SK-N-SH (cell line): ENCODE data around the gene THSD7B. TPM values are rescaled to one million over a fixed set of nuclear protein-coding genes. Genes with fewer than 3 reads are reported as not detected.

ENCODE experiments used
- CTCF ChIA-PET: fragments of 300-600, 350-600 bp; formaldehyde crosslinking; extraction: SDS; loops from one replicate; lab custom pipeline; 2021; lab: Yijun Ruan, JAX
- POLR2A ChIA-PET: fragments of 350-600 bp; sonication (Branson Sonifier 250); formaldehyde crosslinking; extraction: SDS; loops from one replicate; lab custom pipeline; 2020; ENCODE audit warnings: antibody characterized with exemption, inconsistent platforms; lab: Yijun Ruan, JAX
- DNase-seq: peaks from one replicate; pipeline ENCODE4 v3.0.0; 2012
- H2AFZ ChIP-seq: fragments of 200-600 bp; sonication (generic); 2 replicates; pipeline ENCODE4 v1.8.1; 2016; ENCODE audit warnings: antibody characterized with exemption, mild to moderate bottlenecking, low read depth
- H3F3A ChIP-seq: fragments of 200-600 bp; sonication (generic); replicated peaks from 2 replicates; pipeline ENCODE3; 2016; ENCODE audit warnings: antibody characterized with exemption, mild to moderate bottlenecking; ENCODE audit not compliant: insufficient read depth
- H3K27ac ChIP-seq, 2 experiments: fragments of 200-500 bp in 1 of 2; fragments of 200-600 bp in 1 of 2; sonication (Bioruptor generic) in 1 of 2; sonication (generic), shearing (Covaris generic) in 1 of 2; 2 replicates each; pipeline versions ENCODE4 v1.5.1 to v1.6.1; 2014 to 2016; ENCODE audit warnings: low read depth in 2 of 2, inconsistent platforms in 1 of 2, low read length in 1 of 2, mild to moderate bottlenecking in 1 of 2, mixed read lengths in 1 of 2
- H3K27me3 ChIP-seq: fragments of 200-600 bp; sonication (generic), shearing (Covaris generic); 2 replicates; pipeline ENCODE4 v1.6.1; 2016; ENCODE audit warnings: mixed run types; ENCODE audit not compliant: insufficient read depth
- H3K36me3 ChIP-seq, 2 experiments: fragments of 200-500 bp in 1 of 2; fragments of 200-600 bp in 1 of 2; sonication (Bioruptor generic) in 1 of 2; sonication (generic) in 1 of 2; replicated peaks in 1 of 2; 2 replicates each; pipeline versions ENCODE3 to v1.5.1; 2014 to 2016; ENCODE audit warnings: low read length in 1 of 2, mild to moderate bottlenecking in 1 of 2; ENCODE audit not compliant: insufficient read depth in 2 of 2, control insufficient read depth in 1 of 2
- H3K4me1 ChIP-seq, 2 experiments: fragments of 200-500 bp in 1 of 2; fragments of 200-600 bp in 1 of 2; sonication (Bioruptor generic) in 1 of 2; sonication (generic), shearing (Covaris generic) in 1 of 2; 2 replicates each; pipeline versions ENCODE4 v1.5.1 to v1.6.1; 2014 to 2016; ENCODE audit warnings: low read depth in 1 of 2, low read length in 1 of 2, mixed run types in 1 of 2; ENCODE audit not compliant: insufficient read depth in 2 of 2, control insufficient read depth in 1 of 2
- H3K4me2 ChIP-seq: fragments of 200-600 bp; sonication (generic), shearing (Covaris generic); 2 replicates; pipeline ENCODE4 v1.6.1; 2017; ENCODE audit warnings: mixed run types
- H3K4me3 ChIP-seq, 2 experiments: fragments of 200-500 bp in 1 of 2; fragments of 200-600 bp in 1 of 2; sonication (Bioruptor generic) in 1 of 2; sonication (generic), shearing (Covaris generic) in 1 of 2; 2 replicates each; pipeline versions ENCODE4 v1.5.1 to v1.8.1; 2014 to 2016; ENCODE audit warnings: low read depth in 2 of 2, inconsistent platforms in 1 of 2, low read length in 1 of 2, mild to moderate bottlenecking in 1 of 2, mixed read lengths in 1 of 2, moderate library complexity in 1 of 2
- H3K79me2 ChIP-seq: fragments of 200-600 bp; sonication (generic); 2 replicates; pipeline ENCODE4 v1.8.1; 2017; ENCODE audit warnings: mild to moderate bottlenecking; ENCODE audit not compliant: insufficient read depth
- H3K9ac ChIP-seq: fragments of 200-600 bp; sonication (generic); 2 replicates; pipeline ENCODE4 v1.6.1; 2017; ENCODE audit warnings: mixed run types
- H3K9me2 ChIP-seq: fragments of 200-600 bp; sonication (generic); 2 replicates; pipeline ENCODE4 v1.6.1; 2017; ENCODE audit warnings: mixed run types
- H3K9me3 ChIP-seq: fragments of 200-600 bp; sonication (generic); 2 replicates; pipeline ENCODE4 v1.6.1; 2017; ENCODE audit warnings: mixed run types, mild to moderate bottlenecking, moderate library complexity
- H4K20me1 ChIP-seq: fragments of 200-600 bp; sonication (generic); 2 replicates; pipeline ENCODE4 v1.6.1; 2017; ENCODE audit warnings: mild to moderate bottlenecking, mixed run types; ENCODE audit not compliant: insufficient read depth
- CHD2 ChIP-seq: fragments of 150-350 bp; IDR thresholded peaks from 2 replicates; pipeline ENCODE4 v1.6.1; 2018; ENCODE audit warnings: low read length; ENCODE audit not compliant: partially characterized antibody
- ELF1 ChIP-seq: IDR thresholded peaks from 2 replicates; pipeline ENCODE4 v1.4.0; 2012
- EZH2phosphoT487 ChIP-seq: fragments of 200-600 bp; sonication (generic); IDR thresholded peaks from 2 replicates; pipeline ENCODE4 v1.6.1; 2017; ENCODE audit warnings: low read depth, mixed run types, mild to moderate bottlenecking, antibody characterized with exemption, moderate library complexity, borderline replicate concordance
- IRF3 ChIP-seq: fragments of 150-350 bp; IDR thresholded peaks from 2 replicates; pipeline ENCODE4 v1.6.1; 2016; ENCODE audit warnings: mild to moderate bottlenecking, low read depth, low read length
- MAX ChIP-seq: IDR thresholded peaks from 2 replicates; pipeline ENCODE4 v1.4.0; 2012; ENCODE audit warnings: low read depth
- MEF2A ChIP-seq: IDR thresholded peaks from 2 replicates; pipeline ENCODE4 v1.4.0; 2012; ENCODE audit warnings: low read depth, borderline replicate concordance
- MXI1 ChIP-seq: IDR thresholded peaks from 2 replicates; pipeline ENCODE4 v1.6.1; 2012; ENCODE audit warnings: mild to moderate bottlenecking, low read depth, low read length, improper control_type of control experiment
- NFIC ChIP-seq: IDR thresholded peaks from 2 replicates; pipeline ENCODE4 v1.4.0; 2012; ENCODE audit warnings: borderline replicate concordance
- NRF1 ChIP-seq: IDR thresholded peaks from 2 replicates; pipeline ENCODE4 v1.6.1; 2012; ENCODE audit warnings: low read depth, mild to moderate bottlenecking, low read length
- RXRA ChIP-seq: IDR thresholded peaks from 2 replicates; pipeline ENCODE4 v1.4.0; 2012; ENCODE audit warnings: low read depth, mild to moderate bottlenecking, borderline replicate concordance
- SIN3A ChIP-seq: IDR thresholded peaks from 2 replicates; pipeline ENCODE4 v1.6.1; 2012; ENCODE audit warnings: low read depth, mild to moderate bottlenecking, low read length, moderate library complexity, borderline replicate concordance
- SMC3 ChIP-seq: IDR thresholded peaks from 2 replicates; pipeline ENCODE4 v1.6.1; 2012; ENCODE audit warnings: low read depth, low read length, improper control_type of control experiment
- TEAD4 ChIP-seq: IDR thresholded peaks from 2 replicates; pipeline ENCODE4 v1.4.0; 2012; ENCODE audit warnings: mild to moderate bottlenecking, borderline replicate concordance; ENCODE audit not compliant: insufficient read depth
- USF2 ChIP-seq: fragments of 150-350 bp; IDR thresholded peaks from 2 replicates; pipeline ENCODE4 v1.6.1; 2017; ENCODE audit warnings: antibody characterized with exemption, low read length, low read depth, borderline replicate concordance
- polyA plus RNA-seq, 3 experiments: library from polyadenylated mRNA; depleted of rRNA; stranded (reverse); fragments of >200 nt; gene quantifications; 2 replicates each; pipeline ENCODE4 v1.2.3, GENCODE V29; 2012
- TF ChIP-seq, protein P1 (sequence below): IDR thresholded peaks from 2 replicates; pipeline ENCODE4 v1.4.0; 2012; ENCODE audit warnings: low read depth, borderline replicate concordance

THSD7B gene
- polyA plus RNA-seq, 1 of the 3 experiments (the other 2 are of a cell fraction) = not detected

DNA sequence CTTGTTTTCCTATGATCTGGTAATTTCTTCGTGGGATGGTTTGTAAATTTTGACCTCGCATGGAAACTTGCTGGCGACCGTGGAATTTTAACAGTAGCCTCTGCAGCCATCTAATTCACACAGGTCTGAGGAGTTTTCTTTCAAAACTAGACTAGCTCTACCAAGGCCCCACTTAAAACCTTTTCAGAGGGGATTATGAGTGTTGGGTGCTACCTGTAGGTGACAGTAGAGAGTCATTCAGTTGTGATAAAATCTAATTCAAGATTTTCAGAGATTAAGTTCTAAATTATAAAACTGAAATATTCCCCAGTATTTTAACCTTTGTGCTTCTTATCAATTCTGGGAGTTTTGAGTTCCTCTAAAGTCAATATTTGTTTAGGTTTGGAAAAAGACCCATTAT is 31.0 kb downstream of the THSD7B start (continued):
- TF ChIP-seq NFIC (no peak), MXI1 (no peak), CHD2 (no peak), SMC3 (no peak), SIN3A (no peak), NRF1 (no peak), EZH2phosphoT487 (no peak)

DNA sequence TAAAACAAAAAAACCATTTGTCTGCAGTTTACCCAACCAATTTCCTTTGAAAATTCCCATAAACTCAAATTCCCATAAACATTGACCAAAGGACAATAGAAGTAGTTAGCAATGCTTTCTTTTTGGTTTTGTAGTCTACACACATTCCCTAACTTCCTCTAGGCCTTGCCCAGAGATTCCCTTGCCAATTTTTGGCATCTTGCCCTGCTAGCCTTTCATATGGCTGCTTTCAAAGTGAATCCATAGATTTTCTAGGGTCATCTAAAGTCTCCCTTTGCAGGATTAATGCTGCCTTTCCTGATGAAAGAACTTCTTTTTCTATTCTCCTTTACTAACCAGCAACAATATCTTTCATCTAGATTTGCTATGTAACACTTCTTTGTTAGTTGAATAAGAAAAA is 33.4 kb downstream of the THSD7B start:
- no peaks in the 10 kb centered on the region for H3K4me1 ChIP-seq
- POLR2A ChIA-PET = no interaction called here
- no peak overlapping the region for H2AFZ ChIP-seq
- H3K27ac ChIP-seq = no peak overlapping the region
- CTCF ChIA-PET = no interaction called here
- TF ChIP-seq TEAD4 (no peak), RXRA (no peak), MEF2A (no peak), IRF3 (no peak), MAX (no peak), ELF1 (no peak), USF2 (no peak), SMC3 (no peak)
- TF ChIP-seq, protein P1, sequence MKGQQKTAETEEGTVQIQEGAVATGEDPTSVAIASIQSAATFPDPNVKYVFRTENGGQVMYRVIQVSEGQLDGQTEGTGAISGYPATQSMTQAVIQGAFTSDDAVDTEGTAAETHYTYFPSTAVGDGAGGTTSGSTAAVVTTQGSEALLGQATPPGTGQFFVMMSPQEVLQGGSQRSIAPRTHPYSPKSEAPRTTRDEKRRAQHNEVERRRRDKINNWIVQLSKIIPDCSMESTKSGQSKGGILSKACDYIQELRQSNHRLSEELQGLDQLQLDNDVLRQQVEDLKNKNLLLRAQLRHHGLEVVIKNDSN = no peak
- no peak overlapping the region for H3K4me3 ChIP-seq
- H4K20me1 ChIP-seq = no peaks in the 10 kb centered on the region
- no peak overlapping the region for H3K9ac ChIP-seq
- H3K4me2 ChIP-seq = no peak overlapping the region
- no peaks in the 10 kb centered on the region for H3K79me2 ChIP-seq
- no peaks in the 10 kb centered on the region for H3K36me3 ChIP-seq
- no peaks in the 10 kb centered on the region for H3K9me2 ChIP-seq
- no peaks in the 10 kb centered on the region for H3F3A ChIP-seq
- no peaks in the 10 kb centered on the region for H3K27me3 ChIP-seq
- DNase-seq = no peak
- H3K9me3 ChIP-seq = no peaks in the 10 kb centered on the region
